Uterus (tissue), 4 donors: ENCODE data around the gene ATP10D. TPM values are rescaled to one million over a fixed set of nuclear protein-coding genes. Genes with fewer than 3 reads are reported as not detected.

ENCODE experiments used
- DNase-seq, 2 donors: peaks; one replicate each; pipeline ENCODE4 v3.0.0-alpha.2; 2019 to 2020
- H3K27ac ChIP-seq, 2 donors: fragments of 200-600 bp; sonication (generic); 1 replicate in 1 of 2; 2 replicates in 1 of 2; pipeline ENCODE4 v1.5.1; 2016 to 2018
- H3K27me3 ChIP-seq, 2 donors: fragments of 200-600 bp; sonication (generic); one replicate each; pipeline ENCODE4 v1.5.1; 2018 to 2019; ENCODE audit warnings: control low read depth in 1 of 2
- H3K36me3 ChIP-seq, 2 donors: fragments of 200-600 bp; sonication (generic); one replicate each; pipeline ENCODE4 v1.5.1; 2019; ENCODE audit warnings: control low read depth in 1 of 2
- H3K4me1 ChIP-seq, 2 donors: fragments of 200-600 bp; sonication (generic); one replicate each; pipeline ENCODE4 v1.5.1; 2018 to 2019; ENCODE audit warnings: control low read depth in 1 of 2
- H3K4me3 ChIP-seq, 2 donors: fragments of 200-600 bp; sonication (generic); 1 replicate in 1 of 2; 2 replicates in 1 of 2; pipeline ENCODE4 v1.5.1; 2018 to 2019; ENCODE audit warnings: mild to moderate bottlenecking in 1 of 2
- H3K9me3 ChIP-seq, 2 donors: fragments of 200-600 bp; sonication (generic); one replicate each; pipeline ENCODE4 v1.5.1; 2019; ENCODE audit warnings: control low read depth in 1 of 2
- POLR2A ChIP-seq, 2 donors: fragments of 450-650 bp; IDR thresholded peaks; one replicate each; pipeline ENCODE4 v1.6.1; 2016; ENCODE audit warnings: antibody characterized with exemption in 2 of 2, mild to moderate bottlenecking in 1 of 2, moderate library complexity in 1 of 2
- intact Hi-C: fragments of 100-400 bp; cut with DNase I; formaldehyde crosslinking; loops from one replicate; pipeline ENCODE4 v1.15.1; 2023; ENCODE audit warnings: low total_unique reads
- total RNA-seq, 4 donors: library from RNA; depleted of rRNA in 3 of 4; stranded (reverse); fragments of >200 nt in 3 of 4; gene quantifications; one replicate each; pipeline versions ENCODE4 v1.1.0 to v1.2.4, GENCODE V29; 2014 to 2023
- TF ChIP-seq, protein P1 (sequence below), 4 experiments: fragments of 200-600 bp in 2 of 4; fragments of 450-650 bp in 2 of 4; sonication (generic) in 2 of 4; IDR thresholded peaks; one replicate each; pipeline ENCODE4 v1.5.1; 2016 to 2019; ENCODE audit warnings: antibody characterized with exemption in 4 of 4, mild to moderate bottlenecking in 2 of 4, moderate library complexity in 1 of 4
- donor health status: DM: yes; HTN: yes; CAD: no.

The ATP10D gene
- total RNA-seq, 4 donors from 2014 or later = 17.4 to 52.6 (median 27.3) TPM

DNA sequence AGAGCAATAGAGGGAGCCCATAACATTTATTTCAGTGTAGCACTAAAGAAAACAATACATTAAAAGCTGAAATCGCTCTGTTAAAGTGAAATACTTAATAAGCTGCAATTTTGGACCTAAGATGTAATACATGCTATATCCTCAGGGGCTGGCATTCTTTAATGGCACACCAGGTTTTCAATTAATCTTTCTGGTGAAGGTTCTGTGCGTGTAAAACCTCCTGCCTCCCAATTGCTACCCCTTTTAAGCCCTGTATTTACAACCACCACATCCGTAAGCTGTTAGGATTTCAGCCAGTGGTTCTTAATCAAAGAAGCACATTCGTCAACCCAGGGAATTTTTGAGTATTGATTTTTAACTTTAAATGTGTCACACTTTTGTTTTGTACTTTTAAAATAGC is 14.0 kb upstream of the ATP10D start:
- TF ChIP-seq, protein P1, sequence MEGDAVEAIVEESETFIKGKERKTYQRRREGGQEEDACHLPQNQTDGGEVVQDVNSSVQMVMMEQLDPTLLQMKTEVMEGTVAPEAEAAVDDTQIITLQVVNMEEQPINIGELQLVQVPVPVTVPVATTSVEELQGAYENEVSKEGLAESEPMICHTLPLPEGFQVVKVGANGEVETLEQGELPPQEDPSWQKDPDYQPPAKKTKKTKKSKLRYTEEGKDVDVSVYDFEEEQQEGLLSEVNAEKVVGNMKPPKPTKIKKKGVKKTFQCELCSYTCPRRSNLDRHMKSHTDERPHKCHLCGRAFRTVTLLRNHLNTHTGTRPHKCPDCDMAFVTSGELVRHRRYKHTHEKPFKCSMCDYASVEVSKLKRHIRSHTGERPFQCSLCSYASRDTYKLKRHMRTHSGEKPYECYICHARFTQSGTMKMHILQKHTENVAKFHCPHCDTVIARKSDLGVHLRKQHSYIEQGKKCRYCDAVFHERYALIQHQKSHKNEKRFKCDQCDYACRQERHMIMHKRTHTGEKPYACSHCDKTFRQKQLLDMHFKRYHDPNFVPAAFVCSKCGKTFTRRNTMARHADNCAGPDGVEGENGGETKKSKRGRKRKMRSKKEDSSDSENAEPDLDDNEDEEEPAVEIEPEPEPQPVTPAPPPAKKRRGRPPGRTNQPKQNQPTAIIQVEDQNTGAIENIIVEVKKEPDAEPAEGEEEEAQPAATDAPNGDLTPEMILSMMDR (IDR thresholded peaks at IDR 0.05) = no peak
- TF ChIP-seq POLR2A (IDR thresholded peaks at IDR 0.05) = no peak

GRCh38 chr4:47471591-47471990 is 13.5 kb upstream of the ATP10D start:
- no peak for DNase-seq
- Histone ChIP-seq H3K9me3 (no peaks in the 10 kb centered on the region), H3K27me3 (no peaks in the 10 kb centered on the region), H3K4me3 (no peak overlapping the region), H3K27ac (no peak overlapping the region), H3K36me3 (no peaks in the 10 kb centered on the region), H3K4me1 (no peaks in the 10 kb centered on the region)
- intact Hi-C loops = no loop called here
- TF ChIP-seq POLR2A (IDR thresholded peaks at IDR 0.05) = no peak
- TF ChIP-seq, protein P1 (IDR thresholded peaks at IDR 0.05) = no peak

More for the DNA sequence above, 14.0 kb upstream of the ATP10D start:
- H3K9me3 ChIP-seq = no peaks in the 10 kb centered on the region
- H3K4me1 ChIP-seq = no peaks in the 10 kb centered on the region
- H3K4me3 ChIP-seq = no peak overlapping the region
- DNase-seq = no peak
- H3K27me3 ChIP-seq = no peaks in the 10 kb centered on the region
- no peaks in the 10 kb centered on the region for H3K36me3 ChIP-seq
- H3K27ac ChIP-seq = no peak overlapping the region
- intact Hi-C loops = no loop called here

DNA sequence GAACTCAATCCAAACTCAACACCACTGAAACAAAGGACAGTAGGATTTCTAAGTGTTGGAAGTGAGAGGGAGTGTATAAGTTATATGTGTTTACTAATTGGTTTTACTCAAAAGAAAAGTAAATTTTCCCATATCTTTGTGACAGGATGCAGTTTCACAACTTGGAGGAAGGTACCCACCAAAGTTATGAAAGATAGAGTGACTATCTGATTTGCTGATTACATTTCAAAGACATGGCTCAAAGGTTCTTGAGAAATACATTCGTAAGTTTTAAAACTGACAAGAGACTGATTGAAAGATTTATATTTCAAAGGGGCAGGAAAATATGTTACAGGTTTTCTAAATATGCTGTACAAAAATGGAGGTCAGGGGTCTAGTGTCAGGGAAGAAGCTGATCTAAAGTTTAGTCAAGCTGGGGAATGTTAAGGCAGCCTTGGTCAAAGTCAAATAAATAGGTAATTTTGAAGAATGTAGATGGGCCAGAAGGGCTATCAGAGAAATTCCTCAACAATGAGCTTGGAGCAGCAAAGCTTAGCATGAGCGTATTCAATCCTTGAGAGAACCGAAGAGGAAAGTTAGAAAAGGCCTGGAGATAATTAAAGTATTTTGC is 11.8 kb upstream of the ATP10D start:
- Histone ChIP-seq H3K27me3 (no peaks in the 10 kb centered on the region), H3K4me3 (no peak overlapping the region), H3K9me3 (no peaks in the 10 kb centered on the region), H3K4me1 (no peaks in the 10 kb centered on the region), H3K27ac (no peak overlapping the region), H3K36me3 (no peaks in the 10 kb centered on the region)
- intact Hi-C loops = no loop called here
- TF ChIP-seq, protein P1 (IDR thresholded peaks at IDR 0.05) = no peak
- no peak for TF ChIP-seq POLR2A (IDR thresholded peaks at IDR 0.05)
- no peak for DNase-seq

DNA sequence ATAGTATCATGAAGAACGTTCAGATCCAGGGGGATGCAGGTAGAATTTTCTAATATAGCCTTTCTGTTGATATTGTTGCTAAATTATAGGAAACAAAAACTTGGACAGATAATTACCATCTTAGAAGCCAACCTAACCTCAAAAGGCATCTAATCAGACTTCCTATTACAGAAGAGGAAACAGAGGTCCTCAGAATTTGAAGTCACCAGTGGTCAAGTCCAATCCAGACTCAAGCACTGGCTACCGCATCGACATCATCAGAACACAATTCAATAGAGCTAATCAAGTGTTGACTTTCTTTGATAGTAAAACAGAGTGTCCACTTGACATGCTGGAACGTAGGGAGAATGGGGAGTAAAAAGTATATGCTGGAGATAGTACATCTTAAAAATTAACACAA is 10.3 kb upstream of the ATP10D start:
- H3K4me3 ChIP-seq = no peak overlapping the region
- intact Hi-C loops = no loop called here
- no peaks in the 10 kb centered on the region for H3K9me3 ChIP-seq
- H3K27me3 ChIP-seq = no peaks in the 10 kb centered on the region
- H3K27ac ChIP-seq = no peak overlapping the region
- TF ChIP-seq, protein P1 (IDR thresholded peaks at IDR 0.05) = no peak
- TF ChIP-seq POLR2A (IDR thresholded peaks at IDR 0.05) = no peak
- DNase-seq = no peak
- no peaks in the 10 kb centered on the region for H3K36me3 ChIP-seq
- no peaks in the 10 kb centered on the region for H3K4me1 ChIP-seq

- DNase-seq = no peak
- Histone ChIP-seq H3K4me3 (no peak overlapping the region), H3K27me3 (no peaks in the 10 kb centered on the region), H3K4me1 (no peaks in the 10 kb centered on the region), H3K36me3 (no peaks in the 10 kb centered on the region), H3K27ac (no peak overlapping the region), H3K9me3 (no peaks in the 10 kb centered on the region)
- no peak for TF ChIP-seq POLR2A (IDR thresholded peaks at IDR 0.05)
- TF ChIP-seq, protein P1 (IDR thresholded peaks at IDR 0.05) = no peak
- intact Hi-C loops = no loop called here
Observed at GRCh38 chr4:47475411-47475810, 9.7 kb upstream of the ATP10D start.
